Measurements from ENCODE around the gene HSPA12B. TPM values are rescaled to one million over a fixed set of nuclear protein-coding genes. Genes with fewer than 3 reads are reported as not detected.

The HSPA12B gene
- total RNA-seq, 1 experiment from 2014 or later = 2.7 TPM

GRCh38 chr20:3784216-3784853 is 51.9 kb downstream of the HSPA12B start:
- Histone ChIP-seq H4K8ac (replicated peaks; ENCODE audit: insufficient read length, low read depth, low read length) (no peak overlapping the region), H3K18ac (ENCODE audit: insufficient read length, low read depth, low read length) (no peak overlapping the region), H3K4ac (ENCODE audit: low read depth, low read length) (no peak overlapping the region), H3K27ac (ENCODE audit: insufficient read length, low read depth, low read length) (no peak overlapping the region), H3K9me3 (ENCODE audit: control insufficient read depth, low read depth, low read length) (no peaks in the 10 kb centered on the region), H3K9ac (ENCODE audit: extremely low read depth, insufficient read length, low read length) (no peak overlapping the region), H3K79me2 (ENCODE audit: insufficient read depth, low read length) (no peaks in the 10 kb centered on the region), H3K23ac (ENCODE audit: insufficient read length, low read depth, low read length) (no peak overlapping the region), H3K4me1 (ENCODE audit: insufficient read depth, low read length) (no peaks in the 10 kb centered on the region), H2BK20ac (ENCODE audit: low read depth, low read length, poor library complexity, severe bottlenecking) (no peak overlapping the region), H2AK5ac (ENCODE audit: insufficient read length, low read length) (no peak overlapping the region), H3K56ac (ENCODE audit: insufficient read length, low read depth, low read length) (no peak overlapping the region), H2BK12ac (ENCODE audit: insufficient read length, low read depth, low read length) (no peak overlapping the region), H2BK15ac (ENCODE audit: low read depth, low read length) (no peak overlapping the region), H2BK5ac (ENCODE audit: insufficient read length, low read length) (no peak overlapping the region), H3K14ac (ENCODE audit: insufficient read depth, low read length) (no peak overlapping the region), H4K91ac (ENCODE audit: insufficient read length, low read depth, low read length) (no peak overlapping the region), H3K23me2 (ENCODE audit: insufficient read length, low read depth, low read length, poor library complexity, severe bottlenecking) (peaks cover 10% of the 10 kb centered on the region), H3T11ph (ENCODE audit: low read length) (no peak overlapping the region), H3K27me3 (ENCODE audit: insufficient read depth, low read length) (peaks cover 2% of the 10 kb centered on the region; the same call in 1 of the 2 replicates), H3K4me2 (ENCODE audit: insufficient read depth, insufficient read length, low read length) (no peak overlapping the region), H2BK120ac (ENCODE audit: low read depth, low read length, poor library complexity, severe bottlenecking) (no peak overlapping the region), H2AFZ (ENCODE audit: low read length) (no peak overlapping the region), H4K5ac (ENCODE audit: insufficient read length, low read depth, low read length) (no peak overlapping the region), H4K20me1 (ENCODE audit: control insufficient read depth, insufficient read depth, insufficient read length) (no peaks in the 10 kb centered on the region), H3K79me1 (ENCODE audit: insufficient read depth, low read depth, low read length, poor library complexity, severe bottlenecking) (no peaks in the 10 kb centered on the region)
- peaks cover 5 to 12% (median 8%) of the 10 kb centered on the region in 3 experiments for H3K36me3 Mint-ChIP-seq (ENCODE audit: insufficient read depth in 1 of 3, low read depth in 3 of 3)
- peaks cover 21 to 32% of the 10 kb centered on the region in 2 experiments for H3K4me1 Mint-ChIP-seq
- no peak for TF ChIP-seq CTCF (conservative IDR thresholded peaks at IDR 0.05)
- H3K27ac Mint-ChIP-seq = no peak overlapping the region
- no CpG with 5 or more reads among the region's 17 CpGs for WGBS (ENCODE audit: extremely low coverage, insufficient read length, low lambda C conversion rate)
- H3K9me3 Mint-ChIP-seq = no peaks in the 10 kb centered on the region
- peak overlapping the region; percentile 8 to 40; a peak in 4 of 5 replicates for H3K4me3 Mint-ChIP-seq
- H3K27me3 Mint-ChIP-seq (ENCODE audit: low read depth) = peaks cover 38% of the 10 kb centered on the region
- DNase-seq = no peak

Measured in H9 (cell line).